Measurements from ENCODE around the gene UBXN7.
"Not testable (repeated sequence)": the region's sequence is repeated elsewhere in the genome, so short reads cannot be mapped to it uniquely, and the experiment has no call there.

UBXN7 gene

GRCh38 chr3:196314597-196314996 is 117.6 kb downstream of the UBXN7 start:
- no peak for DNase-seq

DNA sequence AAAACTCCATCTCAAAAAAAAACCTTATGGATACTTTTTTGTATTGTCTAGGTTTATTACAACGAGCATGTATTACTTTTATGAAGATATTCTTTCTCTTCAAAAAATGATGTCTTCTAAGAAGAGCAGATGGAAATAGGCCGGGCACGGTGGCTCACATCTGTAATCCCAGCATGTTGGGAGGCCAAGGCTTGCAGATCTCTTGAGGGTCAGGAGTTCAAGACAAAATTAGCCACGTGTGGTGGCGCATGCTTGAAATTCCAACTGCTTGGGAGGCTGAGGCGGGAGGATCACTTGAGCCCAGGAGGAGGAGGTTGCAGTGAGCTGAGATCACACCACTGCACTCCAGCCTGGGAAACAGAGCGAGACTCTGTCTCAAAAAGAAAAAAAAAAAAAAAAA is 118.1 kb downstream of the UBXN7 start:
- DNase-seq, result not testable (repeated sequence)

- DNase-seq, result not testable (repeated sequence)
Measured at GRCh38 chr3:196302960-196303359, 129.3 kb downstream of the UBXN7 start.

GRCh38 chr3:196302551-196302950 is 129.7 kb downstream of the UBXN7 start:
- DNase-seq, result not testable (repeated sequence)

GRCh38 chr3:196298521-196298920 is 133.7 kb downstream of the UBXN7 start:
- DNase-seq, result no peak
